NT2/D1 (cell line): Measurements from ENCODE around the gene CDH4.

ENCODE experiments used
- SUZ12 ChIP-seq: IDR thresholded peaks from 2 replicates; pipeline ENCODE4 v1.6.1; 2011; ENCODE audit not compliant: insufficient read length, insufficient read depth; ENCODE audit errors: extremely low read depth
- YY1 ChIP-seq: IDR thresholded peaks from 2 replicates; pipeline ENCODE4 v1.6.1; 2011; ENCODE audit not compliant: insufficient read length, insufficient read depth

- no peak for TF ChIP-seq YY1
- no peak for TF ChIP-seq SUZ12
Observed at GRCh38 chr20:61797971-61798411, 545.9 kb downstream of the CDH4 start.
